ENCODE results near the gene NSMCE4A.
"Not testable (repeated sequence)": the region's sequence is repeated elsewhere in the genome, so short reads cannot be mapped to it uniquely, and the experiment has no call there.

NSMCE4A gene

DNA sequence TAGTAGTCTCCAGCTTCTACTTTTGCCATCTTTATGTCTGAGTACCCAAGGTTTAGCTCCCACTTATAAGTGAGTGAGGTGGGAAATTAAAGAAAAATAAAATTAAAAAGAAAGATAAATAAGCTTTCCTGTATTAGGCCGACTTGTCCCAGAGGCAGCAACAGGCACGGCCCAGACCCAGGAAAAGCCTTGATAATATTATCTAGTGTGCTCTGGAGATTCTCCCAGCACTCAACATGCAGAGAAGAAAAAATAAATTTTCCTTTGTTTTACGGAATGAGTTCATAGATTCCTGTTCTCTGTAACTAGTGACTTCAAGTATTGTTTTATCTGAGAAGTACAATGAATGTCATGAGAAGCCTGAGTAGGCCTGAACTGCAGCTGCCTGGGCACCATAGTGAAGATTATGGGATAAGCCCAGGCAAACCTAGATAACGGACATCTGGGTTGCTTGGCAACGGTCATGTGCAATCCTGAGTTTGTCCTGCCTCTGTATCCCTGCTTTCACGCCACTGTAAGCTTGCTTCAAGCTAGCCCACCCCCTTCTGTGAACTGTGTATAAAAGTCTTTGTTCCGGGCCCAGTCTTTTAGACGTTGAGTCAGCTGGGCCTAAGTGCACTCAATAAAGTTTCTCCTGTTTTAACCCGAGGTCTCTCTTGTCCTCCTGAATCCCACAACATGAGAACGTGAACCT lies 53.6 kb downstream of the NSMCE4A start:
- H3K27ac ChIP-seq, result no peak overlapping the region
- TF ChIP-seq, protein P1, sequence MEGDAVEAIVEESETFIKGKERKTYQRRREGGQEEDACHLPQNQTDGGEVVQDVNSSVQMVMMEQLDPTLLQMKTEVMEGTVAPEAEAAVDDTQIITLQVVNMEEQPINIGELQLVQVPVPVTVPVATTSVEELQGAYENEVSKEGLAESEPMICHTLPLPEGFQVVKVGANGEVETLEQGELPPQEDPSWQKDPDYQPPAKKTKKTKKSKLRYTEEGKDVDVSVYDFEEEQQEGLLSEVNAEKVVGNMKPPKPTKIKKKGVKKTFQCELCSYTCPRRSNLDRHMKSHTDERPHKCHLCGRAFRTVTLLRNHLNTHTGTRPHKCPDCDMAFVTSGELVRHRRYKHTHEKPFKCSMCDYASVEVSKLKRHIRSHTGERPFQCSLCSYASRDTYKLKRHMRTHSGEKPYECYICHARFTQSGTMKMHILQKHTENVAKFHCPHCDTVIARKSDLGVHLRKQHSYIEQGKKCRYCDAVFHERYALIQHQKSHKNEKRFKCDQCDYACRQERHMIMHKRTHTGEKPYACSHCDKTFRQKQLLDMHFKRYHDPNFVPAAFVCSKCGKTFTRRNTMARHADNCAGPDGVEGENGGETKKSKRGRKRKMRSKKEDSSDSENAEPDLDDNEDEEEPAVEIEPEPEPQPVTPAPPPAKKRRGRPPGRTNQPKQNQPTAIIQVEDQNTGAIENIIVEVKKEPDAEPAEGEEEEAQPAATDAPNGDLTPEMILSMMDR (IDR thresholded peaks at IDR 0.05), result no peak
- no peak for TF ChIP-seq ZFX (IDR thresholded peaks at IDR 0.05; ENCODE audit: borderline replicate concordance)

DNA sequence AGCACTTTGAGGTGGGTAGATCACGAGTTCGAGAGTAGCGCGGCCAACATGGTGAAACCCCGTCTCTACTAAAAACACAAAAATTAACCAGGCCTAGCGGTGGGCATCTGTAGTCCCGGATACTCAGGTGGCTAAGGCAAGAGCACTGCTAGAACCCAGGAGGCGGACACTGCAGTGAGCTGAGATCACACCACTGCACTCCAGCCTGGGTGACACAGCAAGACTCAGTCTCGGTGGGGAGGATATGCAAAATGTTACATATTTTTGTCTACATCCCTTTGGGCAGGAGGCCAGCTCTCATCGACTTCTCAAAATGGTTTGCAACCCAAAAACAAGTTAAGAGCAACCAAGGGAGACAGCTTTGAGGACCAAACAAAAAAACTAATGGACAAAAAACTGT lies 55.4 kb downstream of the NSMCE4A start:
- H3K27ac ChIP-seq, result no peak overlapping the region
- TF ChIP-seq, protein P1 (IDR thresholded peaks at IDR 0.05), result no peak
- no peak for TF ChIP-seq ZFX (IDR thresholded peaks at IDR 0.05; ENCODE audit: borderline replicate concordance)

DNA sequence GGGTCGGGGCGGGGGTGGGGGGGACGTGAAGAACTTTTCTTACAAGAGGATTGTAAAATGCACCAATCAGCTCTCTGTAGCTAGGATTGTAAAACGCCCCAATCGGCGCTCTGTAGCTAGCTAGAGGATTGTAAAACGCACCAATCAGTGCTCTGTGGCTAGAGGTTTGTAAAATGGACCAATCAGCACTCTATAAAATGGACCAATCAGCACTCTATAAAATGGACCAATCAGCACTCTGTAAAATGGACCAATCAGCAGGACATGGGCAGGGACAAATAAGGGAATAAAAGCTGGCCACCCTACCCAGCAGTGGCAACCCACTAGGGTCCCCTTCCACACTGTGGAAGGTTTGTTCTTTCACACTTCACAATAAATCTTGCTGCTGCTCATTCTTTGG lies 56.2 kb downstream of the NSMCE4A start:
- not testable (repeated sequence) for H3K27ac ChIP-seq

DNA sequence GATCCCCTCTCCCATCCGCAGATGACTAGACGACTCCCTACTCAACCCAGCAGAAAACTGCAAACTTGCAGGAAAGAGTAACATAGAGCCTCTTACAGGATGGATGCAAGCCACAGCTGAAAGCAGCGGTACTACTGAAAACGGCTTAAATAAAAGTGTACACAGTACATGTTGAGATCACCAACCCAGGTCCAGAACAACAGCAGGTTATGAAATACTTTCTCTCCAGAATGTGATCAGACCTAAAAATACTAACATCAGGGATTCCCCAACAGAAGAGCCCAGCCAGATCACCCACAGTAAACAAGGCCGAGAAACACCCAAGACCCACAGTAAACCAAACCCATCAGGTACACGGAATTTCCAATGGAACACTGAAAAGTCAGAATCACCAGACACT lies 60.4 kb downstream of the NSMCE4A start:
- H3K27ac ChIP-seq, result no peak overlapping the region
- no peak for TF ChIP-seq ZFX (IDR thresholded peaks at IDR 0.05; ENCODE audit: borderline replicate concordance)
- TF ChIP-seq, protein P1 (IDR thresholded peaks at IDR 0.05), result no peak

DNA sequence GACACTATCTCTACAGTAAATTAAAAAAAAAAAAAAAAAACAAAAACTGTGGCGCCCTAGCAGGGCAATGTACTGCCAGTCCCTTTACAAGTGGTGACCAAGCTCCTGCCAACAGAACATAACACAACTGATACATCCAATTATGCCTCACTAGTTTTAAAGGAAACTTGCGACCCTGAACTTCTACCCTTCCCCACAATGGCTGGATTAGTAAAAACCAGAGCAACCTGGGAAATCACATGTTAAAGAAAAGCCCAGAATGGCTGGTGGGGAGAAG lies 63.7 kb downstream of the NSMCE4A start:
- peak overlapping the region; percentile 16; the same call in 1 of the 2 replicates for H3K27ac ChIP-seq
- no peak for TF ChIP-seq ZFX (IDR thresholded peaks at IDR 0.05; ENCODE audit: borderline replicate concordance)
- TF ChIP-seq, protein P1 (IDR thresholded peaks at IDR 0.05), result no peak

DNA sequence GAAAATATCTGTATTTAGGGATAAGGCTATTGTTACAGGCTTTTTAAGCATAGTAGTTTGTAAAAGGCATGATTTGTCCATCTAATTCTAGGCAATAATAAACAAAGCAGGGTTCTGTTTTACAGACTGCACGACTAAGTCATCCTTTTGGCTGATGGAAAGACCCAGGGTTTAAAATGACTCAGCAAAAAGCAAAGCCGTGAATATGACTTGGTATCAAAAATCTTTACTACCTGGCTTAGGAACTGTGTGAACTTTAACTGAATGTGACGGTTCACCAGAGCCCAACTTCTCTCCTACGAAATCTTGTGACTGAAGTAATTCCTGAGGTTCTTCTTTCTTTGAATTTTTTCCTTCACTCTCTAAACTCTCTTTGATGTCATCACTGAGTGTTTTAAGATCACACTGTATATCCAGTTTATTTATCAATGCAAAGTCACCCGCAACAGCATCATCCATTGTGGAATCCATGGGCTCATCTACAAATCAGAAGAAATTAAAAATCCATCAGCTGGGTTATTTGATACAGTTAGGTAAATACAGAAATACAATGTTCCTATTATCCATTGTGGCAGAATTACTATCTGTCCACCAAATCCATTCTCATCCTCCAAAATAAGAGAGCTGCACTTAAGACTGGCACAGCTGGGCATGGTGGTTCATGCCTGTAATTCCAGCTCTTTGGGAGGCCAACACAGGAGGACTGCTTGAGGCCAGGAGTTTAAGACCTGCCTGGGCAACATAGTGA lies 64.2 kb downstream of the NSMCE4A start:
- peak overlapping the region; percentile 16; the same call in 1 of the 2 replicates for H3K27ac ChIP-seq

More for the DNA sequence above, 64.2 kb downstream of the NSMCE4A start:
- no peak for TF ChIP-seq ZFX (IDR thresholded peaks at IDR 0.05; ENCODE audit: borderline replicate concordance)
- TF ChIP-seq, protein P1 (IDR thresholded peaks at IDR 0.05), result no peak
